GM19351 (cell line): ENCODE results near the gene PRKAR1A.
"Not testable (repeated sequence)": the region's sequence is repeated elsewhere in the genome, so short reads cannot be mapped to it uniquely, and the experiment has no call there.

Experiments
- ATAC-seq: cut with Tn5 transposase; IDR thresholded peaks from one replicate; pipeline ENCODE4 v1.9.1; 2021; ENCODE audit warnings: mild to moderate bottlenecking, moderate library complexity; ENCODE audit not compliant: unreplicated experiment

The PRKAR1A gene

DNA sequence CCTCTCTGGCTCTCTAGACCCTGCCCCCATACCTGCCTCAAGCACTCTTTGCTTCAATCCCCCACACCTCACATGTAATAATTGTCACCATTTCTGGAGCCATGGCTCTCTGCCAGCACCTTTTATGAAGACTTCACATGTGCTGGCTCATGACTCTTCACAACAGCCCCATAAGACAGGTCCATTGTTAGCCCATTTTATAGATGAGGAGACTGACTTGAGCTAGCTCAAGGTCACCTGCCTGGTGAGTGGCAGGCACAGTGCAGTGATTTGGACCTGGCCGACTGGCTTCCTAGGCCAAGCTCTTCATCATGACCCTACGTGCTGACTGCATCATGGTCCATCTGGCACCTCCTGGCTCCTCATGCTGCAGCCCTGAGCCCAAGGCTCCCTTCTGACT is 63.9 kb downstream of the PRKAR1A start:
- no peak for ATAC-seq

DNA sequence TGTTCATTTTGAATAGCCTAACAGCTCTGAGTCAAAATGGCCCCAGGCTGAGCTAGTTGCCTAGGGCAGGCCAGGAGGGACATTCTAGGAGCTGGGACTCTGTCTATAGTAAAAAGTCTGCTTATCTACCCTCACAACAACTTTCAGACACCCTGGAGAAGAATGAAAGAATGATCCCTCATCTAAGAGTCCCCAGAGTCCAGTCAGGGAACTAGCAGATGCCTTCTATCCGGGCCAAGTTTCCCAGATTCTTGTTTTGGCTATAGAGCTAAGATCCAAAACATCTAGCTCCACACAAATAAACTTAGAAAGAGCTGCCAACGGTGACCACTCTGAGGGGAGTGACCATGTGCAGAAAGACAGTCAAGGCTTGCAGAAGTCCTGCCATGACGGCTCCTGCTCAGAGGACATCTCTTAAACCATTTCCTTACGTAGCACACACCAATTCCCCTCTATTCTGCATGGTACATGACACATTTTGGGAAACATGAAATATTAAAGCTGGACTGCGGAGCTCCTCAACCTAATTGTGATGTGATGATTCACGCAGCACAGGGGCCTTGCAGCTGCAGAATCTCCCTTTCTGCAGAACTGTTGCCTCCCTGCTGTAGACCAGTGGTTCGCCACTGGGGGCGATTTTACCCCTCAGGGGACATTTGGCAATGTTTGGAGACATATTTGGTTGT is 64.7 kb downstream of the PRKAR1A start:
- ATAC-seq: no peak

DNA sequence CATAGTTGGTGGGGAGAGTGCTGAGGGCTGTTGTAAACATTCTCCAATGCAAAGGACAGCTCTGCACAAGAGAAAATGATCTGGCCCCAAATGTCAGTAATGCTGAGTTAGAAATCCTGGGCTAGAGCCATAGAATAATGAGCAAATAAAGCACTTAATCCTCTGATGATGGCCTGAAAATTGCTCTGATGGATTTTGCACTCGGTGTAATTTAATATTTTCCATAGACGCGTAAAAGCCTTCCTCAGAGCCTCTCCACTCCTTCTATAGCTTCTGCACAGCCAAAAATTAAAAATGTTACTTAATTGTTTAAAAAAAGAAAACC is 65.2 kb downstream of the PRKAR1A start:
- ATAC-seq: no peak

DNA sequence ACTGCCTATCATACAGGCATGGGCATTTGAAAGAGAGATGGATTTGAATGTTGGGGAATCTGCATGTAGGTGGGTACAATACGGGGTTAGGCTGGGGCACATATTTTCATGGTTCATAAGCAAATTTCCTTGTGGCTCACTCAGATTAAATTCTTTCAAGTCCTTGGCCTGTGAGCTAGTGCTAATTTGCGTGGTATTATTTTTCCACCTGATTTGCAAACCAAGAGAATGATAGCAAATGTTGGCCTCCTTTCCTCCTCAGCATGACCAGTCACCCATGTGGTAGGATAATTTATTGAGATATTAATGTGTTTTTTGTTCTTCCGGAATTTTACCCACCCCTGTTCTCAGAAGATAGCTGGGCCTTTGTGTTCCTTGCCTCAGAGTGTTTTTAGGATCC is 66.0 kb downstream of the PRKAR1A start:
- ATAC-seq: no peak

DNA sequence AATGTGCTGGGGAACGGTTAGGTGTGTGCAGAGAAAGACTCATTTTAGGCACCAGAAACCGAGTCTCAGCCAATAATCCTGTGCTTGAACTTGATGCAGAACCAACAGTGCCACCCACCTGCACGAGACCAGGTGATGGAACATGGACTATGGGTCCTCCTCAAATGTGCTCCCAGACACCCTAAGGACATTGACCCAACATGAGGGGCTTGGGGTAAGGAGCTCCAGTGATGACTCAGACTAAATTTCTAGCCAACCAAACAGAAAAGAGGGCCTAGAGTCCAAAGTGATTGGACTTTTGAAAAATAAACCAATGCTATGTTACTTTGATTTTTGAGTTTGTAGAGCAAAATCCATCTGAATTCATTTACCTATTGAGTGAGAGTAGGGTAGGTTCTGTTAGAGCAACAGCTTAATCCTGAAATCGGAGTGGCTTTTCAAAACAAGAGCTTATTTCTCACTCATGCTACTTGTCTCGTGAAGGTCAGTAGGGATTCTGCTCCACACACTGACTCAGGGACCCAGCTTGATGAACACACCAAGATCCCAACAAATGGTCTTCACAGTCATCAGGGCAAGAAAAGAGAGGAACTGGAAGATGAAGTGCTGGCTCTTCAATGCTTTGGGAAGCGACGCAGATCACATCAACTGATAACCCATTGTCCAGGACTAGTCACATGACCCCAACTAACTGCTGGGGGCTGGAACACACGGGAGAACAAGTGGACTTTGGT is 67.1 kb downstream of the PRKAR1A start:
- no peak for ATAC-seq

DNA sequence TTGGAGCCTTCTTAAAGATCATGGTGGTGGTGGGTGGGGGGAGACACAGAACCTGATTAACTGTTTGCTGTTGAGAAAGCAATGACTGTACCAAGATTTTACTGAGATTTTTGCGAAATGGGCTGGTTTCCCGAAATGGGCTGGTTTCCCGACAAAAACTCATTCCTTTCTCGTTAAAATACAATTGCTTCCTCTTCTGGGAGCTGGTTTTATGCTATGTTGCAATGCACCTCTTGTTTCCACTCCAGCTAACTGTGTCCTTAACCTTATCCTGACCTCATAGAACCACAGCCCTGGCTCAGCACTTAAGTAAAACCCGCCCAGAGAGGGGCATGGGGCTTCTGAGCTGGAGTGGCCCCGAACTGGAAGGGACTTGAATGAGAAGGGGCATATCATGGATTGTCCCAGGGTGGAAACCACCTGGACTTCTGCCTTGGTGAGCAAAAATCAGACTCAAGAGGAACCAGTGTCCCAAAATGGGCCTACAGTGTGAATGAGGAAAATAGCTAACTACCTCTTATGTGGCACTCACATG is 68.1 kb downstream of the PRKAR1A start:
- ATAC-seq: no peak

DNA sequence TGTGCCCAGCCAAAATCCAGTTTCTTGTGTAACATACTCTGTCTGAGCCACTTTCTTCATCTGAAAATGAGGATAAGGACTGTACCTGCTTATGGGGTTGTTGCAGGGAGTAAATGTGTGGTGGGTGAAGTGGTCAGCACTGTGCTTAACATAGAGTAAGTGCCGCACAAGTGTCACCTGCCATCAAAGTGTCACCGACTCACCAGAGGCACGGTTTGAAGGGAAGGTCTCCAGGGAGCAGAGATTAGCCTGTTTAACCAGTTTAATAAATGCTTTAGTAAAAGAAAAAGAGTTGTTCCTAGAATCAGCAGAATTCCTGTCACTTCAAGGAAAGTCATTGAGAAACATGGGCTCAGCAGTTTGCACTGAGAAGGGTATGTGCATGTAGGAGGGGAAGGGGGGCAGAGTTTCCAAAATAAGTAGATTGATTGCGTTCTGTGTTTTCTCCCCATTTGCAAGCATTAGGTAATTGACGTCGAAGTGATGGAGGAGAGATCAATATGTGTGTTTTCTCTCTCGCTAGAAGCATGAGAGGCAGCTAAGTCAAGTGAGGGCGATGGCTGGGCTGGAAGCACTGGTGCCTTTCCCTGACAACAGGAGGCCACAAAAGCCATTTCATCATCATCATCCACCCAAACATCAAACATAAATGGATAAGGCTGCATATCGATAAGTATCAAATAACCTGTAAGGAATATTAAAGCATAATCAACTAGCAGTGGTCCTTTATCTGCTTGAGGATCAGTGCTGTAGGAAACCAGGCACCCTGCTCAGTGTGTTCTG is 69.8 kb downstream of the PRKAR1A start:
- no peak for ATAC-seq

DNA sequence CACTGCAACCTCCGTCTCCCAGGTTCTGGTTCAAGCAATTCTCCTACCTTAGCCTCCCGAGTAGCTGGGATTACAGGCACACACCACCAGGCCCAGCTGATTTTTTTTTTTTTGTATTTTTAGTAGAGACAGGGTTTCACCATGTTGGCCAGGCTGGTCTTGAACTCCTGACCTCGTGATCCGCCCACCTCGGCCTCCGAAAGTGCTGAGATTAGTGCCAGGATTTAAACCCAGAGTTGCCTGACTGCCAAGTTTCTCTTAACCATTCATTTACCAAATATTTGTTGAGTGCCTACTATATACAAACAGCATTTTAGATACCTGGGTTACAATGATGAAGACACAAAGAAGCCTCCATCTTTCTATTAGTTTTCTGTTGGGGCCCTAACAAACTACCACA is 70.6 kb downstream of the PRKAR1A start:
- ATAC-seq: not testable (repeated sequence)

DNA sequence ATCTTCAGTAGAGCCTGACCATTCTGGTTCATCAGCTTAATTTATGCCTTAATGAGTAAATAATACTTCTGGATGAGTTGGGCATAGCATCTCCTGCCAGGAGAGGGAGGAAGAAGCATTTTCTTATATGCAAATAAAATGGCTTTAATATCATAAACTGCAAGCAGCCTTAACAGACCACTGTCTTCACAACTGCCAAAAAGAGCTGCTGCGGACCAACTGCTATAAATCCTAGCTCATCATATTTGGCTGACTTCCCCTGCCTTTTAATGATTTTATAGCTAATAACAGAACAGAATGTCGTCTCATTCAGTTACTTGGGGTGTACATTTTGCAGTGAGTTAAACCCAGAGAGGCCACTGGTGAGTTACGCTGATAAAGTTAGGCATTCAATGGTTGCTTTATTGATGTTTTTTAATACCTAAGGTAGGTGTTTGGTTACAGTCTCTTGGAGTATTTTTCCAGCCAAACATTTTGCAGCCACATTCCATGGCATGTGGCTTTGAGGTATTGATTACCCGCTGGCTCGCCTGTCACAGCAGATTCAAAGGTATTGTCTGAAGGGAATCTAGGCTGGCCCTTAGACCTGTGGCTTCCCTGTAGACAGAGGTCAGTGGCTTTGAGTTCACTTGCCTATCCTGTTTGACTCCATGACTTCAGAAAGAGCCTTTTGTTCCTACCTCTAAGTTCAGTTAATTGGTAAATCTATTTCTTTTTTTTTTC is 72.5 kb downstream of the PRKAR1A start:
- no peak for ATAC-seq

DNA sequence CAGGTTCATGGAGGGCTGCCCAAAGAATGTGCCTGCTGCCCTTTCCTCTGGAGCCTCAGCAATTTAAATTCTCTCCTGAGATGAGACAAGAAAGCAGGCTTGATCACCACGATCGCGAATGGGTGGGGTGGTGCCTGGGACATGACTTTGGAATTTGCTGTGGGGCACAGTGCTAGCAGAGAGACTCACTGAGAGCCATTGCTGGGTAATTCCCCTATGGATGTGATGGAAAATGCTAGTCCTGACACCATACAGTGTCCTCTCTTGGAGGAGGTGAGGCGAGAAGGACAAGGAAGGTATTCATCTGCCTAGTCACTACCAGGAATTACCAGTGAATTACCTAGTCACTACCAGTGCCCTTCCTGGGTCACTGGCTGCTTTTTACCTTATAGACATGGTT is 73.4 kb downstream of the PRKAR1A start:
- no peak for ATAC-seq

DNA sequence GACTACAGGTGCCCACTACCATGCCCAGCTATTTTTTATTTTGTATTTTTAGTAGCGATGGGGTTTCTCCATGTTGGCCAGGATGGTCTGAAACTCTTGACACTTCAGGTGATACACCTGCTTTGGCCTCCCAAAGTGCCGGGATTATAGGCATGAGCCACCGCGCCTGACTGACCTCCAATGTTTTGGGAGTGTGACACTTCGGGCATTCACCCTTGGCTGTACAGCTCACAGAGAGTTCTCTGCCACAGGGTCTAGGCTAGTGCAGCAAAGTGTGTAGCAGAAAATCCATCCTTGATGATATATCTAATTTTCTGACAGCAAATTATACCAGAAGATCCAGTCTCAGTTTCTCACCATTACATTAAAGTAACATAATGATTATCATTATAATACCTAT is 74.8 kb downstream of the PRKAR1A start:
- no peak for ATAC-seq

DNA sequence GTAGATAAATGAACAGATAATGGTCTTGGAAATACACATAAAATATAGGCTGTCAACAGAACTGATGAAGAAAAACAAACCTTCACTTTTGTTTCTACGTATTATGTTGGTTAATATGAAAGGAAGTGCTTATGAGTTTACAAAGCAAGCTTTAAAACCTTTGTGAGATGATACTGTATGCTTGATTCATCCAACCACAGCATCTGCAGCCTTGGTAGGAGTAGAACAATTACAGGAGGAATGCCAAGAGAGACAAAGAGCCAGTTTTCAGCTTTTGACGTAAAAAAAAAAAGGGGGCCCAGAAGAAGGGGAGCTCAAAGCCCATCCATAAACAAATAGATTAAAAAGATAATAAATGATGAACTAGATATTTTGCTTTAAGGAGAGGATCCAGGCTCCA is 75.6 kb downstream of the PRKAR1A start:
- ATAC-seq: no peak

DNA sequence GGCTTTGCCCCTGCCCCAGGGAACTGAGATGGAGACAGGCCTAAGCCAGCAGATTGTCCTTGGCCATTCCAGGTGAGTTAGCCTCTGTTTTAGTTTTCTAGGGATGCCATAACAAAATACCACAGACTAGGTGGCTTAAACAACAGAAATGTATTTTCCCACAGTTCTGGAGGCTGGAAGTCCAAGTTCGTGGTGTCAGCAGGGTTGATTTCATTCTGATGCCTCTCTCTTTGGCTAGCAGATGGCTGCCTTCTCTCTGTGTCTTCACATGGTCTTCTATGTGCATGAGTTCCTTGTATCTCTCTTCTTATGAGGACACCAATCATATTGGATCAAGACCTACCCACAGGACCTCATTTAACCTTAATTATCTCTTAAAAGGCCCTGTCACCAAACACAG is 76.1 kb downstream of the PRKAR1A start:
- no peak for ATAC-seq

DNA sequence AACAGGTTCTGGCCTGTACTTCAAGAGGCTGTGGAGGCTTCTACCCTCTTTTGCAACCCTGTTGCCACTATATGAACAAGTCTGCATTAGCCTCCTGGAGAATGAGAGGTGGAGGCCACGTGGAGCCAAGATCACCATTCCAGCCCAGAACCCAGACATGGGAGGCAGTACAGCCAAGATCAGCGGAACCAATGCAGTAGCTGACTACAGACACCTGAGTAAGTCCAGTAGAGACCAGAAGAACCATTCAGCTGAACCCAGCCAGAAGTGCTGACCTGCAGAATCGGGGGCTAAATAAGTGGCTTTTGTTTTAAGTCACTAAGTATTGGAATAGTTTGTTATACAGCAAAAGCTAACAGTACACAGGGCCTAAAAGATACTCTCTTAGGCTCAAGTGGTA is 76.9 kb downstream of the PRKAR1A start:
- no peak for ATAC-seq

DNA sequence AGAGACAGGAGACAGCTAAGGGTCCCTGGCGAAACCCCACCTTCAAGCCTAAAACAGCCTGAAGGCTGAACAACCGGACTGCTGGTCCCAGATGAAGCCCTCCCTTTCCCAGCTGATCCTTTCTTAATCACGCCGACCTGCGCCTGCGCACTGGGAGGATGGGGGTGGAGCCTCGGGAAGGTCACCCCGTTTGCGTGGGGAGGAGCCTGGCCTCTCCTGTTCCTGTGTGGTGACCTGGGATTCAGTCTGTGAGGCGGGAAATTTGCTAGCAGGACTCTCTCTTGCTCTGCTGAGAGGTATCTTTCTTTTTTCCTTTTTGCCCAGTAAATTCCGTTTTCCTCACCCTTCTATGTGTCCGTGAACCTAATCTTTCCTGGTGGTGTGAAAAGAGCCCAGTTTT is 79.4 kb downstream of the PRKAR1A start:
- no peak for ATAC-seq

DNA sequence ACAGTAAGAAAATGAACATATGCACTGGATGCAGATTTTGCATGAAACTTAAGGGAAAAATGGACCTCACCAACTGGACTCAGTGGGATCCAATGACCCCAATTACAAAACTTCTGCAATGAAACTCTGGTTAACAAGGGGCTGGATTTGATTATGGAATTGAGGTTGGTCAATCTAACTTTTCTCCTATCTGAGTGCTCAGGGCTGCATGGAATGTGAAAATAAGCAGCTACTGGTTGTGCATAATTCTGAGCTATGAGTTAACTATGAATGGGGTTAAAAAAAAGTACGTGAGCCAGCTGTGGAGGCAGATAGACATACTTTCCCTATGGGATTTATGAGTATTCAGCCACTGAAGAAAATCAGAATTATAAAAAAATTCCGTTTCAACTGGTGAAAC is 79.8 kb downstream of the PRKAR1A start:
- ATAC-seq: no peak

DNA sequence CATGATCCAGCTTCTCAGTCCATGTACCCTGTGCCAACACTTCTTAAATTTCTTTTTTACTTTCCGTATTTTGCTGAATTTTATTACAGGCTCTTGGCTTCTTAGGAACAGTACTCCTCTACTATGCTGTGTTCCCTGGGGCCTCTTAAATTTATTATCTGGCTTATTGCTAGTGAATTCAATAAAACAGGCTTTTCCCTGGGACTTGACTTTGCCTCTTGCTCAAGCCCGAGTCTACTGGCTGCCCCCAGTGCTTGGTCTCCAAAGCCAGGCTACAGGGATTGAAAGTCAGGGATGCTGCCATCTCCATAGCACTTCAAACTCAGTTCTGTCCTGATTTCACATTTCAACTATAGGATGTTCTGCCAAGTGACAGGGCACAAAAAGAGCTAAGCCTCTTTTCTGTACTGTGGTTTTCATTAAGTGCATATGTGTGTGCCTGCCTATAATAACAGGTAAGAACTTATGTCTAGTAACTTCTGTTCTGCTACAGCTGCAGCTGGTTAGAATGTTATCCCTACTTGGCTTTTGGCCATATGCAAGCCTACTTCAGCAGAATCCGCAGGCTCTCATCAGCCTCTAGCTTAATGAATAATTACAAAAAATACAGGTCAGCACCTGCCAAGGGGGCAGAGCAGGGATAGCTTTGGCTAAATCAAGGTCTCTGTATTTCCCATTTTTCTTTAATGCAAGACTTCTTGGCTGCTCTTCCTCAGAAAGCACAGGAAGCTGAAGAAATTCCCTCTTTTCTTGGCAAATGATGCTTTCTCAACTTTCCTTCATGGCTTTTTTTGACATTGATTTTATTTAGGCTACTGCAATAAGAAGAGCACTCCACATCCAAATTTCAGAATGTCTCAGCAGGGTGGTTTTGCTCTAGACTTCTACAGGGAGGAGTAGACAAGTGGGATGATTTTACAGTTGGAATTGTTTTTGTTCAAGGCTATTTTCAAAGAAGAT is 80.7 kb downstream of the PRKAR1A start:
- ATAC-seq: no peak

DNA sequence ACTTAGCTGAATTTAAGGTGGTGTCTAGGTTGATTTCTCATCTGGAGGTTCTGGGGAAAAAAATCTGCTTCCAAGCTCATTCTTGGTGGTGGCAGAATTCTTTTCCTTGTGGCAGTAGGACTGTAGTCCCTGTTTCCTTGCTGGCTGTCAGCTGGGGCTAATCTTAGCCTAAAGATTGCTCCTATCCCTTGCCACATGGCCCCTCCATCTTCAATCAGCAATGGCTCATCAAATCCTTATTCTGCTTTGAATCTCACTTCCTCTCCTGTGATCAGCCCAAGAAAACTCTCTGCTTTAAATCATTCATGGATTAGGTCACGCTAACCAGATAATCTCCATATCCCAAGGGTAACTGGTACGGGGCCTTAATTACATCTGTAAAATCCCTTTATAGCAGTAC is 82.3 kb downstream of the PRKAR1A start:
- ATAC-seq: no peak

DNA sequence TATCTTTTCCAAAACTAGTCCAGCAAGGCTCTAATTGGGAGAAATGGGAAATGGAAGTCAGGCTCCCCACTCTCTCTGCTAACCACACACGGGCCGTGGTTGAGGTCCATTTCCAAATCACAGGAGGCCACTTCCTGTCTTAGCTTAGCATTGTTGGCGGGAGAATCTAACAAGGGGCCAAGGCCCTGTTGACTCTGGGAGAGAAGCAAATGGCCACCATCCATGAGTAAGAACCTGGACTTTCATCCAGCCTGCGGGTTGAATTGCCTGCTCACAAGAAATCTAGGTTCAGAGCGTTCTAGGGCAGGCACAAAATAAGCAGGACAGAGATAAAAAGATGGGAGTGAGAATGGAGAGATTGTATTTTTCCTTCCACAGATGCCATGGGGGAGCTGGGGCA is 83.3 kb downstream of the PRKAR1A start:
- ATAC-seq: no peak

DNA sequence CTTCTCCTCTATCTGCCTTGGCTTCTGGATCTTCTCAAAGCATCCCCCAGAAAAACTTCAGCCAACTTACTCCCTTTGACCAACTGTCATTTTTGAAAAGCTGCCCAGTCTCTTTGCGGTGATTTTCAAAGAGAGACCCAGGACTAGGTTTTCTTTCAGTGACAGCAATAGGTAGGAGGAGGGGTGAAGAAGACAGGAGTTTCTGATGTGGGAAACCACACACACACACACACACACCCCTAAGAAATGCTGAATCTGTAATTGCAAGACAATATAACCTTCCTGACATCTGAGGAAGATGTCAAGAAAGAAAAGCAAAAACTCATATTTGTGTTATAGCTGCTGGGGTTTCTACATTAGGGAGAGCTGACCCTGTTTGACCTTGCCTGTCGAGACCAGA is 83.8 kb downstream of the PRKAR1A start:
- no peak for ATAC-seq
